Fibroblast of lung (primary cell): ENCODE measurements around the gene TMEM132E. TPM values are rescaled to one million over a fixed set of nuclear protein-coding genes. Genes with fewer than 3 reads are reported as not detected.

Experiments
- DNase-seq, 2 donors: peaks; one replicate each; pipeline versions ENCODE4 v3.0.0 to v3.0.0-alpha.2; 2010; ENCODE audit warnings: low read depth in 2 of 2
- H2AFZ ChIP-seq: 2 replicates; pipeline ENCODE4 v1.5.1; 2012; ENCODE audit warnings: low read length, control low read depth, inconsistent platforms
- H3K27ac ChIP-seq: 2 replicates; pipeline ENCODE4 v1.5.1; 2011; ENCODE audit warnings: low read length, control low read depth; ENCODE audit not compliant: insufficient read depth
- H3K27me3 ChIP-seq: 2 replicates; pipeline ENCODE4 v1.5.1; 2011; ENCODE audit warnings: mild to moderate bottlenecking, low read length; ENCODE audit not compliant: control insufficient read depth, insufficient read depth
- H3K36me3 ChIP-seq: 2 replicates; pipeline ENCODE4 v1.5.1; 2011; ENCODE audit warnings: low read length; ENCODE audit not compliant: control insufficient read depth, insufficient read depth
- H3K4me1 ChIP-seq: 2 replicates; pipeline ENCODE4 v1.5.1; 2011; ENCODE audit warnings: low read length; ENCODE audit not compliant: control insufficient read depth, insufficient read depth; ENCODE audit errors: extremely low read depth
- H3K4me2 ChIP-seq: 2 replicates; pipeline ENCODE4 v1.5.1; 2011; ENCODE audit warnings: low read length, control low read depth; ENCODE audit not compliant: insufficient read depth; ENCODE audit errors: extremely low read depth
- H3K4me3 ChIP-seq, 4 experiments: fragments of 200-600 bp in 1 of 4; sonication (generic) in 1 of 4; replicated peaks in 1 of 4; 2 replicates each; pipeline ENCODE4 v1.5.1; 2011 to 2016; ENCODE audit warnings: low read length in 4 of 4, low read depth in 3 of 4, mild to moderate bottlenecking in 3 of 4, control low read depth in 2 of 4, inconsistent platforms in 1 of 4, mixed read lengths in 1 of 4; ENCODE audit not compliant: insufficient read depth in 1 of 4; ENCODE audit errors: control extremely low read depth in 1 of 4
- H3K79me2 ChIP-seq: 2 replicates; pipeline ENCODE4 v1.5.1; 2012; ENCODE audit warnings: mild to moderate bottlenecking, low read length, inconsistent platforms; ENCODE audit not compliant: control insufficient read depth, insufficient read depth
- H3K9ac ChIP-seq: 2 replicates; pipeline ENCODE4 v1.5.1; 2011; ENCODE audit warnings: mild to moderate bottlenecking, low read length, control low read depth; ENCODE audit not compliant: insufficient read depth
- H3K9me3 ChIP-seq: 2 replicates; pipeline ENCODE4 v1.5.1; 2012; ENCODE audit warnings: low read depth, low read length; ENCODE audit not compliant: control insufficient read depth, insufficient read depth
- H4K20me1 ChIP-seq: 2 replicates; pipeline ENCODE4 v1.5.1; 2011; ENCODE audit warnings: low read length; ENCODE audit not compliant: control insufficient read depth, insufficient read depth; ENCODE audit errors: extremely low read depth
- EZH2 ChIP-seq: IDR thresholded peaks from 2 replicates; pipeline ENCODE4 v1.5.1; 2012; ENCODE audit warnings: low read length, control low read depth, mild to moderate bottlenecking; ENCODE audit errors: missing control alignments
- polyA plus RNA-seq, 2 donors: library from polyadenylated mRNA; depleted of rRNA in 1 of 2; stranded (reverse) in 1 of 2; unstranded in 1 of 2; fragments of >200 nt; gene quantifications; 2 replicates each; pipeline ENCODE4 v1.2.1, GENCODE V29; 2011 to 2012; ENCODE audit warnings: missing spikeins in 1 of 2
- total RNA-seq: library from RNA; depleted of rRNA; stranded (reverse); fragments of >200 nt; gene quantifications from 2 replicates; pipeline ENCODE4 v1.2.1, GENCODE V29; 2014
- TF ChIP-seq, protein P1 (sequence below), 2 donors: IDR thresholded peaks in 1 of 2; conservative IDR thresholded peaks in 1 of 2; 1 replicate in 1 of 2; 2 replicates in 1 of 2; pipeline ENCODE4 v1.5.1; 2011 to 2012; ENCODE audit warnings: low read length in 2 of 2, control low read depth in 1 of 2, inconsistent platforms in 1 of 2, low read depth in 1 of 2, mild to moderate bottlenecking in 1 of 2

TMEM132E gene
- total and polyA plus RNA-seq, 2 donors (not counting 1 experiment from before 2014, with no cell fraction given), result not detected

DNA sequence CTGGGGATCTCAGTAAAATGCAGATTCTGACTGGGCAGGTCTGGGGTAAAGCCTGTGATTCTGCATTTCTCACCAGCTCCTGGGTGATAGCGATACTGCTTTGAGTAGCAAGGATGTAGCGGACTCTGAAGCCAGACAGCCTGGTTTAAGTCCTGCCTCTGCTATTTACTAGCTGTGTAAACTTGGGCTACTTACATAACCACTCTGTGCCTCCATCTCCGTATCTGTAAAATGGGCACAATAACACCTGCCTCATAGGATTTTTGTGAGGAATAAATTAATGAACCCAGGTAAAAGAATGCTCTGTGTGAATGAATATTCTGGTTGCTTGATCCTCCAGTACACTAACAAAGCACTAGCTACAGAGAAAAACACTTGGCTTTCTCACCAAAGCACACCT, 54.4 kb downstream of the TMEM132E start:
- H3K27me3 ChIP-seq, result no peaks in the 10 kb centered on the region
- H3K9me3 ChIP-seq, result no peaks in the 10 kb centered on the region
- no peak overlapping the region for H3K9ac ChIP-seq
- no peak for TF ChIP-seq EZH2
- TF ChIP-seq, protein P1, sequence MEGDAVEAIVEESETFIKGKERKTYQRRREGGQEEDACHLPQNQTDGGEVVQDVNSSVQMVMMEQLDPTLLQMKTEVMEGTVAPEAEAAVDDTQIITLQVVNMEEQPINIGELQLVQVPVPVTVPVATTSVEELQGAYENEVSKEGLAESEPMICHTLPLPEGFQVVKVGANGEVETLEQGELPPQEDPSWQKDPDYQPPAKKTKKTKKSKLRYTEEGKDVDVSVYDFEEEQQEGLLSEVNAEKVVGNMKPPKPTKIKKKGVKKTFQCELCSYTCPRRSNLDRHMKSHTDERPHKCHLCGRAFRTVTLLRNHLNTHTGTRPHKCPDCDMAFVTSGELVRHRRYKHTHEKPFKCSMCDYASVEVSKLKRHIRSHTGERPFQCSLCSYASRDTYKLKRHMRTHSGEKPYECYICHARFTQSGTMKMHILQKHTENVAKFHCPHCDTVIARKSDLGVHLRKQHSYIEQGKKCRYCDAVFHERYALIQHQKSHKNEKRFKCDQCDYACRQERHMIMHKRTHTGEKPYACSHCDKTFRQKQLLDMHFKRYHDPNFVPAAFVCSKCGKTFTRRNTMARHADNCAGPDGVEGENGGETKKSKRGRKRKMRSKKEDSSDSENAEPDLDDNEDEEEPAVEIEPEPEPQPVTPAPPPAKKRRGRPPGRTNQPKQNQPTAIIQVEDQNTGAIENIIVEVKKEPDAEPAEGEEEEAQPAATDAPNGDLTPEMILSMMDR (conservative IDR thresholded peaks at IDR 0.05 in 1 of 2, IDR thresholded peaks at IDR 0.05 in 1 of 2; ENCODE audit: low read depth in 1 of 2, low read length in 2 of 2), result no peak
- H3K4me1 ChIP-seq, result no peaks in the 10 kb centered on the region
- no peak overlapping the region for H3K27ac ChIP-seq
- no peak overlapping the region for H2AFZ ChIP-seq
- H3K4me3 ChIP-seq, result no peak overlapping the region
- H3K79me2 ChIP-seq, result no peaks in the 10 kb centered on the region
- no peak overlapping the region for H3K4me2 ChIP-seq
- H3K36me3 ChIP-seq, result no peaks in the 10 kb centered on the region
- peaks cover 1% of the 10 kb centered on the region for H4K20me1 ChIP-seq
- DNase-seq, result no peak

DNA sequence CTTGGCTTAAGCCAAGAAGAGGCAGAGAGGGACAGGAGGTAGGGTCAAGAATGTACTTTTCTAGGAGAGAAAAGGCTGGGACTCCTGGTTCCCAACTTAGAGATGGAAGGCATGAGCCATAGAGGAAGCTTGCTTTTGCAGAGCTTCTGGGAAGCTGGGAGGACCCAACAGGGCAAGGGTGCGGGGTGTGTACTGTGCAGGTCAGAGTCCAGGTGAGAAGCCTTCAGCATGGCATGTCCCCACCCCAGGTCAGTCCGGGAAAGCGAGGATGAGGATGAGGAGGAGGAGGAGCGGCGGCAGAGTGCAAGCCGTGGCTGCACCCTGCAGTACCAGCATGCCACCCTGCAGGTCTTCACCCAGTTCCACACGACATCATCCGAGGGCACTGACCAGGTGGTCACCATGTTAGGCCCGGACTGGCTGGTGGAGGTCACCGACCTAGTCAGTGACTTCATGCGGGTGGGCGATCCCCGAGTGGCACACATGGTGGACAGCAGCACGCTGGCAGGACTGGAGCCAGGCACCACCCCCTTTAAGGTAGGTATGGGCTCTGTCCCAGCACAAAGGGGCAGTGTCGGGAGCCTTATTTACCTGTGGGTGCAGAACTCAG, 55.3 kb downstream of the TMEM132E start:
- Histone ChIP-seq H4K20me1 (peaks cover 1% of the 10 kb centered on the region), H3K4me1 (no peaks in the 10 kb centered on the region), H3K9ac (no peak overlapping the region), H3K27ac (no peak overlapping the region), H3K9me3 (no peaks in the 10 kb centered on the region), H3K36me3 (no peaks in the 10 kb centered on the region), H3K79me2 (no peaks in the 10 kb centered on the region), H3K4me2 (no peak overlapping the region), H3K4me3 (no peak overlapping the region), H2AFZ (no peak overlapping the region), H3K27me3 (no peaks in the 10 kb centered on the region)
- no peak for DNase-seq
- TF ChIP-seq EZH2, result no peak
- TF ChIP-seq, protein P1 (conservative IDR thresholded peaks at IDR 0.05 in 1 of 2, IDR thresholded peaks at IDR 0.05 in 1 of 2; ENCODE audit: low read depth in 1 of 2, low read length in 2 of 2), result no peak

DNA sequence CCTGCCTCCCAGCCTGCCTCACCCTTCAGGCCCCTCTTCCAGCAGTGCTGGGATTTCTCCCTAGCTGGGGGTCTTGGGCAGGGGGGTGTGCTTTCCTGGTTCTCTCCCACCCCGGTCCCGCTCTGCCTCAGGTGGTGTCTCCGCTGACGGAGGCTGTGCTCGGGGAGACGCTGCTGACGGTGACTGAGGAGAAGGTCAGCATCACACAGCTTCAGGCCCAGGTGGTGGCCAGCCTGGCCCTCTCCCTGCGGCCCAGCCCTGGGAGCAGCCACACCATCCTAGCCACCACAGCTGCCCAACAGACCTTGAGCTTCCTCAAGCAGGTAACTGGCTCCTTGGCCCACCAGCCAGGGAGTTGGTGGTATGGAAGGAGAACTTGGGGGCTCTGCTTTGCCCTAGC, 56.5 kb downstream of the TMEM132E start:
- no peak overlapping the region for H3K9ac ChIP-seq
- no peaks in the 10 kb centered on the region for H3K27me3 ChIP-seq
- no peak for DNase-seq
- no peak overlapping the region for H3K27ac ChIP-seq
- H3K9me3 ChIP-seq, result no peaks in the 10 kb centered on the region
- H2AFZ ChIP-seq, result no peak overlapping the region
- H3K36me3 ChIP-seq, result no peaks in the 10 kb centered on the region
- no peak overlapping the region for H3K4me3 ChIP-seq
- peaks cover 1% of the 10 kb centered on the region for H4K20me1 ChIP-seq
- TF ChIP-seq, protein P1 (conservative IDR thresholded peaks at IDR 0.05 in 1 of 2, IDR thresholded peaks at IDR 0.05 in 1 of 2; ENCODE audit: low read depth in 1 of 2, low read length in 2 of 2), result no peak
- no peak for TF ChIP-seq EZH2
- H3K4me1 ChIP-seq, result no peaks in the 10 kb centered on the region
- H3K79me2 ChIP-seq, result no peaks in the 10 kb centered on the region
- no peak overlapping the region for H3K4me2 ChIP-seq
